ENCODE results near the gene TUBGCP6. TPM values are rescaled to one million over a fixed set of nuclear protein-coding genes. Genes with fewer than 3 reads are reported as not detected.

Gene TUBGCP6
- polyA plus RNA-seq, 4 donors: 31.4 to 40.7 (median 34.3) TPM

- DNase-seq (ENCODE audit: low read depth in 4 of 4, low spot score in 3 of 4): no peak
Measured at GRCh38 chr22:50199829-50200460, 44.9 kb downstream of the TUBGCP6 start.

- no peak for DNase-seq (ENCODE audit: low read depth in 4 of 4, low spot score in 3 of 4)
Measured at GRCh38 chr22:50199251-50199721, 45.5 kb downstream of the TUBGCP6 start.

- no peak for DNase-seq (ENCODE audit: low read depth in 4 of 4, low spot score in 3 of 4)
Measured at GRCh38 chr22:50198624-50199017, 46.2 kb downstream of the TUBGCP6 start.

GRCh38 chr22:50197856-50198623, 46.8 kb downstream of the TUBGCP6 start:
- DNase-seq (ENCODE audit: low read depth in 4 of 4, low spot score in 3 of 4): no peak

- DNase-seq (ENCODE audit: low read depth in 4 of 4, low spot score in 3 of 4): no peak
Measured at GRCh38 chr22:50197000-50197800, 47.6 kb downstream of the TUBGCP6 start.

GRCh38 chr22:50196256-50196655, 48.6 kb downstream of the TUBGCP6 start:
- DNase-seq (ENCODE audit: low read depth in 4 of 4, low spot score in 3 of 4): no peak

- no peak for DNase-seq (ENCODE audit: low read depth in 4 of 4, low spot score in 3 of 4)
Measured at GRCh38 chr22:50194037-50194805, 50.6 kb downstream of the TUBGCP6 start.

GRCh38 chr22:50193621-50194020, 51.2 kb downstream of the TUBGCP6 start:
- no peak for DNase-seq (ENCODE audit: low read depth in 4 of 4, low spot score in 3 of 4)

GRCh38 chr22:50192436-50193204, 52.2 kb downstream of the TUBGCP6 start:
- no peak for DNase-seq (ENCODE audit: low read depth in 4 of 4, low spot score in 3 of 4)

GRCh38 chr22:50190941-50191741, 53.7 kb downstream of the TUBGCP6 start:
- no peak for DNase-seq (ENCODE audit: low read depth in 4 of 4, low spot score in 3 of 4)

GRCh38 chr22:50190182-50190940, 54.5 kb downstream of the TUBGCP6 start:
- peak in 3 of 4 donors; percentile 37 to 55 (median 49) for DNase-seq (ENCODE audit: low read depth in 4 of 4, low spot score in 3 of 4)

GRCh38 chr22:50189849-50190181, 55.0 kb downstream of the TUBGCP6 start:
- no peak for DNase-seq (ENCODE audit: low read depth in 4 of 4, low spot score in 3 of 4)

- DNase-seq (ENCODE audit: low read depth in 4 of 4, low spot score in 3 of 4): no peak
Measured at GRCh38 chr22:50189184-50189848, 55.5 kb downstream of the TUBGCP6 start.

- DNase-seq (ENCODE audit: low read depth in 4 of 4, low spot score in 3 of 4): no peak
Measured at GRCh38 chr22:50188356-50188755, 56.5 kb downstream of the TUBGCP6 start.

GRCh38 chr22:50186761-50187523, 57.9 kb downstream of the TUBGCP6 start:
- no peak for DNase-seq (ENCODE audit: low read depth in 4 of 4, low spot score in 3 of 4)

GRCh38 chr22:50186181-50186714, 58.6 kb downstream of the TUBGCP6 start:
- no peak for DNase-seq (ENCODE audit: low read depth in 4 of 4, low spot score in 3 of 4)

Data from right renal pelvis (tissue), 4 donors.